Neural progenitor cell (in vitro differentiated cells): ENCODE results near the gene MYOM3. TPM values are rescaled to one million over a fixed set of nuclear protein-coding genes. Genes with fewer than 3 reads are reported as not detected.

Experiments used
- DNase-seq: peaks from one replicate; pipeline ENCODE4 v3.0.0-alpha.2; 2016; ENCODE audit warnings: low spot score
- H2AFZ ChIP-seq: fragments of 200-600 bp; sonication (generic); replicated peaks from 2 replicates; pipeline ENCODE4 v1.6.1; 2016; ENCODE audit warnings: antibody characterized with exemption
- H3F3A ChIP-seq: fragments of 200-600 bp; sonication (generic); 2 replicates; pipeline ENCODE4 v1.6.1; 2016; ENCODE audit warnings: antibody characterized with exemption, low read depth
- H3K27ac ChIP-seq: fragments of 200-600 bp; sonication (generic); 2 replicates; pipeline ENCODE4 v1.5.1; 2016; ENCODE audit warnings: mild to moderate bottlenecking
- H3K27me3 ChIP-seq: fragments of 200-600 bp; sonication (generic); 2 replicates; pipeline ENCODE4 v1.6.1; 2016; ENCODE audit warnings: mild to moderate bottlenecking, moderate library complexity
- H3K36me3 ChIP-seq: fragments of 200-600 bp; sonication (generic); 2 replicates; pipeline ENCODE4 v1.5.1; 2016
- H3K4me1 ChIP-seq: fragments of 200-600 bp; sonication (generic); 2 replicates; pipeline ENCODE4 v1.6.1; 2016; ENCODE audit warnings: mixed run types
- H3K4me2 ChIP-seq: fragments of 200-600 bp; sonication (generic); 2 replicates; pipeline ENCODE4 v1.6.1; 2016
- H3K4me3 ChIP-seq: fragments of 200-600 bp; sonication (generic); 2 replicates; pipeline ENCODE4 v1.5.1; 2016
- H3K79me2 ChIP-seq: fragments of 200-600 bp; sonication (generic); 2 replicates; pipeline ENCODE4 v1.6.1; 2016; ENCODE audit warnings: low read depth
- H3K9ac ChIP-seq: fragments of 200-600 bp; sonication (generic); 2 replicates; pipeline ENCODE4 v1.6.1; 2016
- H3K9me3 ChIP-seq: fragments of 200-600 bp; sonication (generic); 2 replicates; pipeline ENCODE4 v1.5.1; 2016; ENCODE audit warnings: low read depth
- H4K20me1 ChIP-seq: fragments of 200-600 bp; sonication (generic); 2 replicates; pipeline ENCODE4 v1.6.1; 2016; ENCODE audit warnings: low read depth
- H3K27ac Mint-ChIP-seq: 3 replicates; pipeline ENCODE4 v1.8.0; 2021; ENCODE audit warnings: mixed read lengths
- H3K27me3 Mint-ChIP-seq: 2 replicates; pipeline ENCODE4 v1.8.0; 2022; ENCODE audit warnings: low read depth, mild to moderate bottlenecking, inconsistent platforms, moderate library complexity, mixed read lengths; ENCODE audit not compliant: insufficient read depth
- H3K36me3 Mint-ChIP-seq: 3 replicates; pipeline ENCODE4 v1.8.0; 2021; ENCODE audit warnings: mixed read lengths
- H3K4me1 Mint-ChIP-seq: 3 replicates; pipeline ENCODE4 v1.8.0; 2021; ENCODE audit warnings: mixed read lengths
- H3K4me3 Mint-ChIP-seq: 3 replicates; pipeline ENCODE4 v1.8.0; 2021; ENCODE audit warnings: mild to moderate bottlenecking, moderate library complexity, mixed read lengths
- H3K9me3 Mint-ChIP-seq: 3 replicates; pipeline ENCODE4 v1.8.0; 2020; ENCODE audit warnings: mixed read lengths
- CTCF ChIP-seq: fragments of 200-600 bp; sonication (generic); IDR thresholded peaks from 2 replicates; pipeline ENCODE4 v1.5.1; 2017; ENCODE audit warnings: antibody characterized with exemption, mild to moderate bottlenecking
- EZH2 ChIP-seq: fragments of 200-600 bp; sonication (generic); IDR thresholded peaks from 2 replicates; pipeline ENCODE4 v1.6.1; 2017; ENCODE audit warnings: antibody characterized with exemption, mild to moderate bottlenecking, moderate library complexity
- EZH2phosphoT487 ChIP-seq: fragments of 200-600 bp; sonication (generic); IDR thresholded peaks from 2 replicates; pipeline ENCODE4 v1.6.1; 2017; ENCODE audit warnings: antibody characterized with exemption
- total RNA-seq: library from RNA; depleted of rRNA; stranded (reverse); fragments of >200 nt; gene quantifications from 2 replicates; pipeline ENCODE4 v1.2.3, GENCODE V29; 2015; ENCODE audit warnings: low replicate concordance

Gene MYOM3
- total RNA-seq, 1 donor from 2014 or later = not detected

DNA sequence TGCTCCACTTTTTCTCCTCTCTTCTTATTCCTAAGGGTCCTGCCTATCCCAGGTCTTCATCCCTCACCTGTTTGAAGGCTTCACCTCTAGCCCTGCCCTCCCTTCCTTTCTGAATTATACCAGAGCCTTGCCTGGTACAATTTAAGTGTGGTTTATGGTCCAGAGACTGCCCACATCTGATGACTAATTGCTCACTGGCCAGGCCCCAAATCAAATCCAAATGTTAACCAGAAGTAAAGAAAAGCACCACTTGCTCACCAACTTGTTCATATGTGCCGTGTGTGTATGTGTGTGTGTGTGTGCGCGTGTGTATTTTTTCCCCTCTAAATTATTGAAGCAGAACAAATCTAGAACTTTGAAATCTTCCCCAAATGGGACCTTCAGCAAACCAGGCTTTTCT lies 26.4 kb downstream of the MYOM3 start:
- H3K9me3 ChIP-seq = no peaks in the 10 kb centered on the region
- Mint-ChIP-seq H3K27ac (no peak overlapping the region), H3K9me3 (no peaks in the 10 kb centered on the region), H3K4me1 (no peaks in the 10 kb centered on the region), H3K27me3 (peaks cover 5% of the 10 kb centered on the region), H3K4me3 (no peak overlapping the region), H3K36me3 (no peaks in the 10 kb centered on the region)
- no peak overlapping the region for H3K4me3 ChIP-seq
- H3F3A ChIP-seq = no peaks in the 10 kb centered on the region
- H2AFZ ChIP-seq = no peak overlapping the region
- TF ChIP-seq EZH2phosphoT487 (no peak), EZH2 (no peak), CTCF (no peak)
- no peaks in the 10 kb centered on the region for H3K4me1 ChIP-seq
- H3K79me2 ChIP-seq = no peaks in the 10 kb centered on the region
- H4K20me1 ChIP-seq = no peaks in the 10 kb centered on the region
- DNase-seq = no peak
- H3K27ac ChIP-seq = no peak overlapping the region
- H3K4me2 ChIP-seq = no peak overlapping the region
- H3K27me3 ChIP-seq = no peaks in the 10 kb centered on the region
- H3K9ac ChIP-seq = no peak overlapping the region
- H3K36me3 ChIP-seq = no peaks in the 10 kb centered on the region

DNA sequence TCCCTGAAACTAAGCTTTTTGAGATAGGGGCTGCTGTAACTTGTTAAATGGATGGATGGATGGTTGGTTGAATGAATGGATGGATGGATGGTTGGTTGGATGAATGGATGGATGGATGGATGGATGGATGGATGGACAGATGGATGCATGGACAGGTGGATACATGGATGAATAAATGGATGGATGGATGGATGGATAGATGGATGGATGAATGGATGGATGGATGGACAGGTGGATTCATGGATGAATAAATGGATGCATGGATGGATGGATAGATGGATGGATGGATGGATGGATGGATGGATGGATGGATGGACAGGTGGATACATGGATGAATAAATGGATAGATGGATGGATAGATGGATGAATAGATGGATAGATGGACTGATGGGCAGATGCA lies 26.9 kb downstream of the MYOM3 start:
- H3K27me3 ChIP-seq = no peaks in the 10 kb centered on the region

DNA sequence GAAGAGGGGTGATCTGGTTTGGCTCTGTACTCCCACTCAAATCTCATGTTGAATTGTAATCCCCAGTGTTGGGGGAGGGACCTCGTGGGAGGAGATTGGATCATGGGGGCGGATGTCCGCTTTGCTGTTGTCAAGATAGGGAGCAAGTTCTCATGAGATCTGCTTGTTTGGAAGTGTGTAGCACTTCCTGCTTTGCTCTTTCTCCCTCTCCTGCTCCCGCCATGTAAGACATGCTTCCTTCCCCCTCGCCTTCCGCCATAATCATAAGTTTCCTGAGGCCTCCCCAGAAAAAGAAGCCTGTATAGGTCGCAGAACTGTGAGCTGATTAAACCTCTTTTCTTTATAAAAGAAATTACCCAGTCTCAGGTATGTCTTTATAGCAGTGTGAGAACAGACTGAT lies 27.9 kb downstream of the MYOM3 start:
- H3K9ac ChIP-seq = no peak overlapping the region
- no peak overlapping the region for H3K4me2 ChIP-seq
- no peaks in the 10 kb centered on the region for H3F3A ChIP-seq
- Mint-ChIP-seq H3K9me3 (no peaks in the 10 kb centered on the region), H3K27ac (no peak overlapping the region), H3K27me3 (peaks cover 7% of the 10 kb centered on the region), H3K4me3 (no peak overlapping the region), H3K4me1 (no peaks in the 10 kb centered on the region), H3K36me3 (no peaks in the 10 kb centered on the region)
- H4K20me1 ChIP-seq = no peaks in the 10 kb centered on the region
- no peak for TF ChIP-seq EZH2
- TF ChIP-seq EZH2phosphoT487 = no peak
- no peak for TF ChIP-seq CTCF
- no peaks in the 10 kb centered on the region for H3K27me3 ChIP-seq
- H3K27ac ChIP-seq = no peak overlapping the region
- no peaks in the 10 kb centered on the region for H3K4me1 ChIP-seq
- DNase-seq = no peak
- H3K4me3 ChIP-seq = no peak overlapping the region
- H2AFZ ChIP-seq = no peak overlapping the region
- no peaks in the 10 kb centered on the region for H3K36me3 ChIP-seq
- no peaks in the 10 kb centered on the region for H3K79me2 ChIP-seq
- no peaks in the 10 kb centered on the region for H3K9me3 ChIP-seq

More for the DNA sequence above, 26.9 kb downstream of the MYOM3 start:
- TF ChIP-seq CTCF = no peak
- no peak for TF ChIP-seq EZH2
- no peak for TF ChIP-seq EZH2phosphoT487
- Histone ChIP-seq H3K4me3 (no peak overlapping the region), H3K9ac (no peak overlapping the region), H3K4me2 (no peak overlapping the region), H3F3A (no peaks in the 10 kb centered on the region), H3K79me2 (no peaks in the 10 kb centered on the region), H2AFZ (no peak overlapping the region), H4K20me1 (no peaks in the 10 kb centered on the region), H3K36me3 (no peaks in the 10 kb centered on the region), H3K9me3 (no peaks in the 10 kb centered on the region), H3K4me1 (no peaks in the 10 kb centered on the region), H3K27ac (no peak overlapping the region)
- Mint-ChIP-seq H3K4me1 (no peaks in the 10 kb centered on the region), H3K27me3 (peaks cover 5% of the 10 kb centered on the region), H3K36me3 (no peaks in the 10 kb centered on the region), H3K27ac (no peak overlapping the region), H3K9me3 (no peaks in the 10 kb centered on the region), H3K4me3 (no peak overlapping the region)
- no peak for DNase-seq

- H3K4me3 Mint-ChIP-seq = no peak overlapping the region
- TF ChIP-seq EZH2phosphoT487 (no peak), EZH2 (no peak), CTCF (no peak)
These were observed 29.6 kb downstream of the MYOM3 start for GRCh38 chr1:24082372-24082771.

More at GRCh38 chr1:24082372-24082771, 29.6 kb downstream of the MYOM3 start:
- no peaks in the 10 kb centered on the region for H3K27me3 ChIP-seq
- no peak overlapping the region for H3K27ac Mint-ChIP-seq
- no peak for DNase-seq
- H3K4me2 ChIP-seq = no peak overlapping the region
- H3F3A ChIP-seq = no peaks in the 10 kb centered on the region
- no peak overlapping the region for H3K4me3 ChIP-seq
- H3K36me3 Mint-ChIP-seq = no peaks in the 10 kb centered on the region
- H3K27me3 Mint-ChIP-seq = peaks cover 6% of the 10 kb centered on the region
- no peak overlapping the region for H2AFZ ChIP-seq
- no peaks in the 10 kb centered on the region for H3K9me3 Mint-ChIP-seq
- H3K36me3 ChIP-seq = no peaks in the 10 kb centered on the region
- H3K4me1 ChIP-seq = no peaks in the 10 kb centered on the region
- no peaks in the 10 kb centered on the region for H3K79me2 ChIP-seq
- no peaks in the 10 kb centered on the region for H3K4me1 Mint-ChIP-seq
- no peaks in the 10 kb centered on the region for H3K9me3 ChIP-seq
- H3K9ac ChIP-seq = no peak overlapping the region
- H3K27ac ChIP-seq = no peak overlapping the region
- no peaks in the 10 kb centered on the region for H4K20me1 ChIP-seq
